BLaER1 (cell line): ENCODE data around the gene TK1.
"Not testable (repeated sequence)": the region's sequence is repeated elsewhere in the genome, so short reads cannot be mapped to it uniquely, and the experiment has no call there.

ENCODE experiments used
- H3K27ac ChIP-seq: shearing (Covaris generic); formaldehyde crosslinking; 2 replicates; pipeline ENCODE4 v1.8.1; 2022
- H3K27me3 ChIP-seq: shearing (Covaris generic); formaldehyde crosslinking; 2 replicates; pipeline ENCODE4 v1.8.1; 2022
- H3K36me3 ChIP-seq: shearing (Covaris generic); formaldehyde crosslinking; 2 replicates; pipeline ENCODE4 v1.8.1; 2022
- H3K4me1 ChIP-seq: shearing (Covaris generic); formaldehyde crosslinking; 2 replicates; pipeline ENCODE4 v1.8.1; 2022
- H3K4me2 ChIP-seq: shearing (Covaris generic); formaldehyde crosslinking; 2 replicates; pipeline ENCODE4 v1.8.1; 2022
- H3K4me3 ChIP-seq: shearing (Covaris generic); formaldehyde crosslinking; 2 replicates; pipeline ENCODE4 v1.8.1; 2022
- H3K9ac ChIP-seq: shearing (Covaris generic); formaldehyde crosslinking; 2 replicates; pipeline ENCODE4 v1.8.1; 2022
- H3K9me3 ChIP-seq: shearing (Covaris generic); formaldehyde crosslinking; 2 replicates; pipeline ENCODE4 v1.8.1; 2022
- H4K20me1 ChIP-seq: shearing (Covaris generic); formaldehyde crosslinking; 2 replicates; pipeline ENCODE4 v1.8.1; 2022
- Cebpa-rat ChIP-seq: shearing (Covaris generic); IDR thresholded peaks from 2 replicates; pipeline ENCODE4 v1.8.1; 2022

The TK1 gene, protein sequence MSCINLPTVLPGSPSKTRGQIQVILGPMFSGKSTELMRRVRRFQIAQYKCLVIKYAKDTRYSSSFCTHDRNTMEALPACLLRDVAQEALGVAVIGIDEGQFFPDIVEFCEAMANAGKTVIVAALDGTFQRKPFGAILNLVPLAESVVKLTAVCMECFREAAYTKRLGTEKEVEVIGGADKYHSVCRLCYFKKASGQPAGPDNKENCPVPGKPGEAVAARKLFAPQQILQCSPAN

DNA sequence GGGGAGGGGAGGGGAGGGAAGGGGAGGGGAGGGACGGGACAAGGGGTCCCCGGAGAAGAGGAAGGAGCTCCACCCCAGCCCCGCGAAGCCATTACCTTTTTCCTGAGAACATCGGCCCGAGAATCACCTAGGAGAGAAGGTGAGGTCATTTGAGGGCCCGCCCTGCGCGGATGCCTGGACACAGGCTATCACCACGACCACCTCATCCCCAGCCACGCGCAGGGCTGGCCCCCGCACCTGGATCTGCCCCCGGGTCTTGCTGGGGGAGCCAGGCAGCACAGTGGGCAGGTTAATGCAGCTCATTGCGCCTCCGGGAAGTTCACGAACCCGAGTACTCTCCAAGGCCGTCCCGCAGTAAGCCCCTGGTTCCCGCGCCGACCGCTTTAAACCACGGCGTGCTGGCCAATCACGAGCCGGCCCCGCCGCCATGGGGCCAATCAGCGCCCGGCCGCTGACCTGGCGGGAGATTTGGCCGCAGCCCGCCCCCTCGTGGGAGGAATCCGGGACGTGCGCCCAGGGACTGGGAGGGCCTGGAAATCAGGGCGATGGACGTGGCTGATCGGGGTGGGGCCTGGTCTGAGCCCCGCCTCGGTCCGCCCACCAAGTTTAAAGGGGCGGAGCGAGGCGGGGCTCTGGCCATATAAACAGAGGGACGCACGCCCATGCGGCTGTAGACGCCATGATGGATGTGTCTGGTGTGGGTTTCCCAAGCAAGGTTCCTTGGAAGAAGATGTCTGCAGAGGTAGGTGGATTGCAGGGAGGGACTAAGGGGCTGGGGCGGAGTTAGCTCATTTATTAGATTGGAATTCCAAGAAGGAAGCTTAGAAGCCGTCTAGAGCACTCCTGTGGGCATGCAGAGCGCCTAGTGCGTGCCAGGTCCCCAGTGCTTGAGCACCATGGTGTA, at the start of gene TK1, which contains the start of gene AFMID:
TK1 (minus strand) TSS at position 361 of the 904 bp plus-strand sequence; CDS start at position 303, 58 bp downstream.
AFMID (plus strand) TSS at position 671 of the 904 bp plus-strand sequence; CDS start at position 680, 9 bp downstream.
- Histone ChIP-seq H3K4me3 (peak within 1 kb of the TSS; percentile 74), H3K9me3 (no peaks in the 10 kb centered on the region), H3K27ac (peak within 1 kb of the TSS; percentile 80), H3K9ac (peak within 1 kb of the TSS; percentile 84), H3K36me3 (peaks cover 66% of the 10 kb centered on the region), H3K27me3 (no peaks in the 10 kb centered on the region), H4K20me1 (0 out of 2 replicates have a peak, but pooled peaks cover 8% of the 10 kb centered on the region), H3K4me1 (peaks cover 84% of the 10 kb centered on the region), H3K4me2 (peak within 1 kb of the TSS; percentile 86)
- no peak for TF ChIP-seq Cebpa-rat

DNA sequence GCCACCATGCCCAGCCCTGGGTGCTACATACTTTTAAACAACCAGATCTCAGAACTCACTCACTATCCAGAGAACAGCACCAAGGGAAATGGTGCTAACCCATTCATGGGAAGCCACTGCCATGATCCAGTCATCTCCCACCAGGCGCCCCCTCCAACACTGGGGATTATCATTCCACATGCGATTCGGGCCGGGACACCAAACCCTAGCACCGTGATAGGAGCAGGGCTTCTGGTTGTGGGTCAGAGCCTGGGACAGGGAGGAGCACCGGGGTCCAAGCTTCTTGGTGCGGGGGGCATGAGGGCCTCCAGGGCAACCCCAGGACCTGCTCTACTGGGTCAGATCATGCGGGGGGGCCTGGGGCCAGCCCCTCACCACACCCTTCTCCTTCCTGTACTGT, 49.0 kb upstream of the TK1 start:
- H3K9ac ChIP-seq: no peak overlapping the region
- peaks cover 90% of the 10 kb centered on the region for H3K4me1 ChIP-seq
- no peaks in the 10 kb centered on the region for H3K36me3 ChIP-seq
- no peak overlapping the region; the same call in 1 of the 2 replicates for H3K4me2 ChIP-seq
- H4K20me1 ChIP-seq: peaks cover 13% of the 10 kb centered on the region; the same call in 1 of the 2 replicates
- H3K9me3 ChIP-seq: no peaks in the 10 kb centered on the region
- TF ChIP-seq Cebpa-rat: no peak
- H3K4me3 ChIP-seq: no peak overlapping the region
- H3K27ac ChIP-seq: 0 out of 2 replicates have a peak overlapping the region, but pooled peaks have one; percentile 26
- H3K27me3 ChIP-seq: peaks cover 22% of the 10 kb centered on the region

DNA sequence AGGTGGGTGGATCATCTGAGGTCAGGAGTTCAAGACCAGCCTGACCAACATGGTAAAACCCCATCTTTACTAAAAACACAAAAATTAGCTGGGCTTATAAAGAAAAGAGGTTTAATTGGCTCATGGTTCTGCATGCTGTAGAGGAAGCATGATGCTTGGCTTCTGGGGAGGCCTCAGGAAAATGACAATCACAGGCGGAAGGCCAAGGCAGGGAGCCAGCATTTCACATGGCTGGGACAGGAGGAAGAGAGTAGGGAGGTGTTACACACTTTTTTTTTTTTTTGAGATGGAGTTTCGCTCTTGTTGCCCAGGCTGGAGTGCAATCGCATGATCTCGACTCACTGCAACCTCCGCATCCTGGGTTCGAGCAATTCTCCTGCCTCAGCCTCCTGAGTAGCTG, 48.2 kb upstream of the TK1 start:
- H4K20me1 ChIP-seq: peaks cover 17% of the 10 kb centered on the region; the same call in 1 of the 2 replicates

DNA sequence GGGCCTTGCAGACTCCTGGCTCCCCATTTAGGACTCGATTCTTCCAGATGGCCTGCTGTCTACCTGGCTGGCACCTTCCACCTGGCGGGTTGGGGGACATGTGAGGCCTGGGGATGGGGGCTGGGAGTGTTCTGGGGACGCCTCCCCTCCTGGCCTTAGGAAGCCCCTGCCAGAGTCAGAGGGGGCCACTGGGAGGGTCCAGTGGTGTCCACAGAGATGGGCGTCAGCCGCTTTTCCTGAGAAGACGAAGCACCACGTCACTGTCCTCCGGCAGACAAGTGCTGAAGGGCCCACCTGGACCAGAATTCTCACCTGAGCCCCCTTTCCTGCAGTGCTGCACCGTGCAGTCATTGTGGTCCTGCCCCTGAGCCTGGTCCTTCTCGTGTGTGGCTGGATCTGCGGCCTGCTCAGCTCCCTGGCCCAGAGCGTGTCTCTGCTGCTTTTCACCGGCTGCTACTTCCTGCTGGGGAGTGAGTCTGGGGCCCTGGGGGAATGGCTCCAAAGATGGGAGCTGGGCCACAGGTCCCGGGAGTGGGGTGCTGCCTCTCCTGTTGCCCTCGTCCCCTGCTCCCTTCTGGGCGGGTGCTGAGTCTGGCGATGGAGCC, 47.5 kb upstream of the TK1 start:
- no peak for TF ChIP-seq Cebpa-rat
- H3K4me3 ChIP-seq: no peak overlapping the region

More for the DNA sequence above, 48.2 kb upstream of the TK1 start:
- H3K27ac ChIP-seq, H3K9ac ChIP-seq, H3K4me3 ChIP-seq, H3K36me3 ChIP-seq, H3K9me3 ChIP-seq: not testable (repeated sequence)
- H3K27me3 ChIP-seq: peaks cover 24% of the 10 kb centered on the region
- H3K4me1 ChIP-seq: peaks cover 90% of the 10 kb centered on the region
- peak overlapping the region; percentile 62 for H3K4me2 ChIP-seq

DNA sequence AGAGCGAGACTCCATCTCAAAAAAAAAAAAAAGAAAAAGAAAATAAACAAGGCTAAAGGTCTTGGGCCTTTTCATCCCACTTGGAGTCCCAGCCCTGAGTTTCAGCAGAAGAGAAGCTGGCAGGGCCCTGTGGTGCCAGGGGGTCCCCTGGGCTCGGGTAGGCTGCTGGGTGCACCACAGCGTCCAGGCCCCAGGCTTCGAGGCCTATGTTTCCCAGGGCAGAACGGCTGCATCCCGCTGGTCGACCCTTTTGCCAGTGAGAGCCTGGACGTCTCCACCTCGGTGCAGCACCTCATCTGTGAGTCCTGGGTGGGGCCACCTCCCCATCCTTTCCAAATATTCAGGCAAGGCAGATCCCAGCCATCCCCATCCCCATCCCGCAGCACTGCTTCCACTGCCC, 46.8 kb upstream of the TK1 start:
- peaks cover 24% of the 10 kb centered on the region for H3K27me3 ChIP-seq
- H3K27ac ChIP-seq: no peak overlapping the region
- no peak overlapping the region for H3K9ac ChIP-seq

More for the DNA sequence above, 47.5 kb upstream of the TK1 start:
- H3K9me3 ChIP-seq: no peaks in the 10 kb centered on the region
- peaks cover 17% of the 10 kb centered on the region; the same call in 1 of the 2 replicates for H4K20me1 ChIP-seq
- no peak overlapping the region for H3K27ac ChIP-seq
- no peak overlapping the region for H3K9ac ChIP-seq
- H3K4me2 ChIP-seq: peak overlapping the region; percentile 62
- H3K4me1 ChIP-seq: peaks cover 88% of the 10 kb centered on the region
- no peaks in the 10 kb centered on the region for H3K36me3 ChIP-seq
- H3K27me3 ChIP-seq: peaks cover 24% of the 10 kb centered on the region

DNA sequence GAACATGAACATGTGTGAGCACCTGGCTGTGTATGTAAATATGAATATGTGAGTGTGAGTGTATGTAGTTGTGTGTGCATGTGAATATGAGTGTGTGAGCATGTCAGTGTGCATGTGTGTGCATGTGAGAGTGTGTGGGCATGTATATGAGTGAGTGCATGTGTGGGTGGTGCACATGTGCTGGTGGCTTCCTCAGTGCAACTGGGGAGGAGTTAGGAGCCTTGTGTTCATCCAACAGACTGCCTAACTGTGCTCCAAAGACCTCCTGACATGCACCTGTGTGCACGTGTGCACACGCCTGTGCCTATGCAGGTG, 46.0 kb upstream of the TK1 start:
- H4K20me1 ChIP-seq: peaks cover 17% of the 10 kb centered on the region; the same call in 1 of the 2 replicates
- H3K27ac ChIP-seq: no peak overlapping the region
- H3K9ac ChIP-seq: no peak overlapping the region
- no peaks in the 10 kb centered on the region for H3K36me3 ChIP-seq
- no peaks in the 10 kb centered on the region for H3K9me3 ChIP-seq
- peak overlapping the region; percentile 92 for H3K4me2 ChIP-seq
- peaks cover 85% of the 10 kb centered on the region for H3K4me1 ChIP-seq
- peaks cover 24% of the 10 kb centered on the region for H3K27me3 ChIP-seq
- no peak for TF ChIP-seq Cebpa-rat
- peak overlapping the region; percentile 57; the same call in 1 of the 2 replicates for H3K4me3 ChIP-seq

More for the DNA sequence above, 46.8 kb upstream of the TK1 start:
- H3K4me2 ChIP-seq: peak overlapping the region; percentile 62; the same call in 1 of the 2 replicates
- H3K4me1 ChIP-seq: peaks cover 85% of the 10 kb centered on the region
- H3K9me3 ChIP-seq: no peaks in the 10 kb centered on the region
- H4K20me1 ChIP-seq: peaks cover 17% of the 10 kb centered on the region; the same call in 1 of the 2 replicates
- TF ChIP-seq Cebpa-rat: no peak
- H3K4me3 ChIP-seq: no peak overlapping the region
- H3K36me3 ChIP-seq: no peaks in the 10 kb centered on the region

DNA sequence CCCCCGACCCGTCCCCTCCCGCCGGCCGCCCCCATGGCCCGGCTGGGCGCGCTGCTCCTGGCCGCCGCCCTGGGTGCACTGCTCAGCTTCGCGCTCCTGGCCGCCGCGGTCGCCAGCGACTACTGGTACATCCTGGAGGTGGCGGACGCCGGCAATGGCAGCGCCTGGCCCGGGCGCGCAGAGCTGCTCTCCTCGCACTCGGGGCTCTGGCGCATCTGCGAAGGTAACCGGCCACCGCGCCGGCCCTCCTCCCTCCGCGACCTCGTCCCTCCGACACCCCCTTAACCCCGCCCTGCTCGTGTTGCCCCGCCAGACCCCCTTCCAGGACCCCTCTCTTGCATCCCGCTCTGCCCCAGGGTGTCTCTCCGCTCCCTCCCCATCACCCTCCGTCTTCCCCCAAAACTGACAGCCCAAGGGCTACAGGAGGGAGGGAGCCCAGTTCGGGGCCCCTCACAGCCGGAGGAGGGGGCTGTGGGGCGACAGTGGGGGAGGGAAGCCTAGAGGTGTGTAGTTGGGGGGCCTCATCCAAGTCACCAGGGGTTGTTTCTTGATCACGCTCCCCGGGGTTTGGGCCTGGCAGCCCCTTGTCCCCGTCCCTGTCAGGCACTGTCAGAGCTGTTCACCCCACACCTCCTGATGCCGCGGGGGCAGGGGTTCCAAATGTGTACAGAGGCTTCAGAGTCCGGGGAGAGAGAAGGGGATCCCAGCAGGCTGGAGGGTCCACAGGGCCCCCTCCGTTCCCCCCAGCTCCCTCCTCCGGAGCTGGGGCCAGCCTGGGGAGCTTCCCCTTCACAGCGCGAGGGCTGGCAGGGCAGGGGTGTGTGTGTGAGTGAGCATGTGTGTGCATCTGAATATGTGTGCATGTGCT, 45.4 kb upstream of the TK1 start:
- peaks cover 24% of the 10 kb centered on the region for H3K27me3 ChIP-seq
- H3K4me2 ChIP-seq: peak overlapping the region; percentile 92
- H3K9ac ChIP-seq: peak overlapping the region; percentile 38; the same call in 1 of the 2 replicates
- H3K36me3 ChIP-seq: no peaks in the 10 kb centered on the region
- H3K4me3 ChIP-seq: peak overlapping the region; percentile 57
- TF ChIP-seq Cebpa-rat: no peak
- peaks cover 17% of the 10 kb centered on the region; the same call in 1 of the 2 replicates for H4K20me1 ChIP-seq
- peaks cover 85% of the 10 kb centered on the region for H3K4me1 ChIP-seq
- no peak overlapping the region for H3K27ac ChIP-seq
- H3K9me3 ChIP-seq: no peaks in the 10 kb centered on the region

DNA sequence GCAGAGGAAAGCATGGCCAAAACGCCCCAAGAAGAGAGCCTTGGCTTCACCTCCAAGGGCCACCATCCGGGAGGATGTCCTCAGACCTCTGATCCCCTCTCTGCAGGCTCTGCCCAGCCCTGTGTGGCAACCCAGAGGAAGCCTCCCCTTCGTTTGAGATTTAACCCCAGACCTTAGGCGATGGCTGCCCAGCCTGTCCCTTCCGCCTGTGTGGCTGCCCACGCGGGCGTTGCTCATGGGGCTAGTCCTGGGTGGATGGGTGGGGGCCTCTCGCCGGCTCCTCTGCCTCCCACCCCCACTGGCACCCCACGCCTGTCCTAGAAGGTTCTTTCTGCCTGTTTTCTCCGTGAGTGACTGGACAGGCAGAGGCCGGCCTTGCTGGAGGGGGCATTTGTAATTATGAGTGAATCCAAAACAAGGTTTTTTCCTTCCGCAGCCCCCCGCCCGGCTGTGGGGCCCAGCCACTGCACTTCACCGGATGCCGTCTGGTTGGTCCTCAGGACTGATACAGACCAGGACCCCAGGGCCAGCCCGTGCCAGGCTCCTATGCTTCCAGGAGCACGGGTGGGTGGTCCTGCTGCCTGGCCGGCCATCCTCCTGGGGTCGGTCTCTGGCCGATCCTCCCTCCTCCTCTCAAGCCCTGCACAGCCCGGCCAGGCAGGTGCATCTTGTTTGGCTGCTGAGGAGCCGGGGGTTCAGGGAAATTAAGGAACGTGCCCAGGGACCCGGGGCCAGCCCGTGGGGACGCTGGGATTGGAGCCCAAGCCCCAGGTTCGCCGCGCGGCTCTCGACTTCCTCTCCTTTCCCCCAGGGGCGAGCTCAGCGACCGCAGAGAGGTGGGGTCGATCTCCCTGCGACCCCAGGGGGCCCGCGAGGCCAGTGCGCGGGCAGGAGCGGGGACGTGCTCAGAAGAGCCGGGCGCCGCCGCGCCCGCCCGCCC, 44.4 kb upstream of the TK1 start, which contains the start of gene TMEM235:
TMEM235 (plus strand) TSS at position 636 of the 940 bp plus-strand sequence. CDS start 393 bp downstream, outside the sequence.
- H3K4me1 ChIP-seq: peaks cover 85% of the 10 kb centered on the region
- peak within 1 kb of the TSS; percentile 57 for H3K4me3 ChIP-seq
- no peaks in the 10 kb centered on the region for H3K36me3 ChIP-seq
- peaks cover 17% of the 10 kb centered on the region; the same call in 1 of the 2 replicates for H4K20me1 ChIP-seq
- peaks cover 28% of the 10 kb centered on the region for H3K27me3 ChIP-seq
- H3K9ac ChIP-seq: peak within 1 kb of the TSS; percentile 38; the same call in 1 of the 2 replicates
- no peak for TF ChIP-seq Cebpa-rat
- peak within 1 kb of the TSS; percentile 92 for H3K4me2 ChIP-seq
- no peak within 1 kb of the TSS for H3K27ac ChIP-seq
- no peaks in the 10 kb centered on the region for H3K9me3 ChIP-seq
